GM10248 (cell line): ENCODE data around the gene PTPRN2.

ENCODE experiments used
- CTCF ChIA-PET: fragments of 300-600 bp; sonication (Branson Sonifier 250); formaldehyde crosslinking; extraction: SDS; loops from one replicate; lab custom pipeline; 2021; ENCODE audit warnings: antibody characterized with exemption; lab: Yijun Ruan, JAX
- POLR2A ChIA-PET: fragments of 350-650 bp; sonication (Branson Sonifier 250); formaldehyde crosslinking; extraction: SDS; loops from one replicate; lab custom pipeline; 2020; ENCODE audit warnings: antibody characterized with exemption; lab: Yijun Ruan, JAX
- DNase-seq: peaks from one replicate; pipeline ENCODE4 v3.0.0; 2012; ENCODE audit errors: extremely low spot score
- TF ChIP-seq, protein P1 (sequence below): IDR thresholded peaks from 2 replicates; pipeline ENCODE4 v1.5.1; 2012; ENCODE audit warnings: mild to moderate bottlenecking, low read depth; ENCODE audit errors: extremely low read depth, missing control alignments, control extremely low read depth

The PTPRN2 gene

DNA sequence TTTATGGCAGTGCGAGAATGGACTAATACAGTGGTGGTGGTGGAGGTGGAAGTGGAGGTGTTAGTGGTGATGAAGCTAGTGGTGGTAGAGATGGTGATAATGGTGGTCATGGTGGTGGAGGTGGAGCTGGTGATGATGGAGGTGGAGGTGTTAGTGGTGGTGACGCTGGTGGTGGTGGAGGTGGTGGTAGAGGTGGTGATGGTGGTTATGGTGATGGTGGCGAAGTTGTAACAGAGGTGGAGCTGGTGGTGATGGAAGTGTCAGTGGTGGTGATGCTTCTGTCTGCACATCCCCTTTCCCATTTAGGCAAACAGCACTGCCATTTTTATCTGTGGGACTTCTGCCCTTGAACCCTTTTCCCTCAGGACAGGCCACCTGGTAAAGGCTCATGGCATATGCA is 7.4 kb upstream of the PTPRN2 start:
- DNase-seq = no peak
- CTCF ChIA-PET = interaction anchor here (1.2 kb wide), 1 partner anchor 23 kb away, joined by 3 read pairs; no protein-coding TSS in a partner anchor
- POLR2A ChIA-PET = no interaction called here
- TF ChIP-seq, protein P1, sequence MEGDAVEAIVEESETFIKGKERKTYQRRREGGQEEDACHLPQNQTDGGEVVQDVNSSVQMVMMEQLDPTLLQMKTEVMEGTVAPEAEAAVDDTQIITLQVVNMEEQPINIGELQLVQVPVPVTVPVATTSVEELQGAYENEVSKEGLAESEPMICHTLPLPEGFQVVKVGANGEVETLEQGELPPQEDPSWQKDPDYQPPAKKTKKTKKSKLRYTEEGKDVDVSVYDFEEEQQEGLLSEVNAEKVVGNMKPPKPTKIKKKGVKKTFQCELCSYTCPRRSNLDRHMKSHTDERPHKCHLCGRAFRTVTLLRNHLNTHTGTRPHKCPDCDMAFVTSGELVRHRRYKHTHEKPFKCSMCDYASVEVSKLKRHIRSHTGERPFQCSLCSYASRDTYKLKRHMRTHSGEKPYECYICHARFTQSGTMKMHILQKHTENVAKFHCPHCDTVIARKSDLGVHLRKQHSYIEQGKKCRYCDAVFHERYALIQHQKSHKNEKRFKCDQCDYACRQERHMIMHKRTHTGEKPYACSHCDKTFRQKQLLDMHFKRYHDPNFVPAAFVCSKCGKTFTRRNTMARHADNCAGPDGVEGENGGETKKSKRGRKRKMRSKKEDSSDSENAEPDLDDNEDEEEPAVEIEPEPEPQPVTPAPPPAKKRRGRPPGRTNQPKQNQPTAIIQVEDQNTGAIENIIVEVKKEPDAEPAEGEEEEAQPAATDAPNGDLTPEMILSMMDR = no peak

- ChIA-PET CTCF (no interaction called here), POLR2A (no interaction called here)
- no peak for DNase-seq
- TF ChIP-seq, protein P1 = no peak
These were observed 4.9 kb upstream of the PTPRN2 start for GRCh38 chr7:158592541-158592940.

- TF ChIP-seq, protein P1 = no peak
- ChIA-PET POLR2A (no interaction called here), CTCF (no interaction called here)
- no peak for DNase-seq
These were observed 4.3 kb upstream of the PTPRN2 start for GRCh38 chr7:158591944-158592343.

- TF ChIP-seq, protein P1 = no peak
- ChIA-PET POLR2A (no interaction called here), CTCF (no interaction called here)
- DNase-seq = no peak
These were observed 2.5 kb upstream of the PTPRN2 start for GRCh38 chr7:158590181-158590530.

GRCh38 chr7:158589653-158590052 is 2.0 kb upstream of the PTPRN2 start:
- ChIA-PET POLR2A (no interaction called here), CTCF (no interaction called here)
- DNase-seq = no peak
- TF ChIP-seq, protein P1 = no peak

DNA sequence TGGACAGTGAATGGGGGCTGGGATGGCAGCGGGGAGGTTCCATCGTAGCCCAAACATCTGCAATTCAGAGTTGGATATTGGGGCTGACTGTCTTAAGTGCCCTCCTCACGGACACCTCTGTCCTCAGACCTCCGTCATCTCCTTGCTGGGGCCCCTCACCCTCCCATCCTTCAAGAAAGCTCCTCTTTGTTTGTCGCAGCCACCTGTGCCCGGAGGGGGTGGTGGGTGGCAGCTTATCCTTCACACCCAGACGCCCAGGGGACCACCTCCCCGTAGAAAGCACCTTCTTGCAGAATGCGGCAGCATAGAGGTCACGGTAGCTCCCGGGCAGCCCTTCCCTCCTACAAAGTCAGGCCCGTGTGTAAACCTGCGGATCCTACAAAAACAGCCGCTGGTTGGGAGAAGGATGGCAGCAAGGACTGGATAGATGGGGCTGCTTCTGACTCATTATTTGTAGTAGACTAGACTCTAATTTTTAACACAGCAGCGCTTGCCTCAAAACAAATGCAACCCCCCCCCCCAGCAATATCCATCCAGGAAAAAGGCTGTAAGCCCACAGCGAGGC is 1.3 kb upstream of the PTPRN2 start:
- no peak for DNase-seq
- TF ChIP-seq, protein P1 = no peak
- CTCF ChIA-PET = no interaction called here
- POLR2A ChIA-PET = no interaction called here
